Measurements from ENCODE around the gene SUSD5.
A peak's percentile ranks its signal among the peaks of the same experiment; 100 is the strongest.
"Not testable (repeated sequence)": the region's sequence is repeated elsewhere in the genome, so short reads cannot be mapped to it uniquely, and the experiment has no call there.

SUSD5 gene

GRCh38 chr3:33141006-33141405 lies 77.6 kb downstream of the SUSD5 start:
- no peaks in the 10 kb centered on the region for H3K9me3 ChIP-seq (ENCODE audit: insufficient read depth, low read length)
- H2AFZ ChIP-seq (ENCODE audit: low read depth, low read length, severe bottlenecking) = no peak overlapping the region
- no peaks in the 10 kb centered on the region for H4K20me1 ChIP-seq (ENCODE audit: low read depth, low read length)
- no peak overlapping the region for H3K9ac ChIP-seq (ENCODE audit: low read length)
- H3K27me3 ChIP-seq (ENCODE audit: low read length) = no peaks in the 10 kb centered on the region
- no peak overlapping the region for H3K4me2 ChIP-seq (ENCODE audit: low read depth, low read length, poor library complexity, severe bottlenecking)
- H3K27ac ChIP-seq (ENCODE audit: low read depth, low read length) = no peak overlapping the region
- H3K79me2 ChIP-seq (ENCODE audit: insufficient read depth, low read length) = no peaks in the 10 kb centered on the region
- H3K4me3 ChIP-seq (ENCODE audit: insufficient read depth, low read length, poor library complexity, severe bottlenecking) = no peak overlapping the region
- H3F3A ChIP-seq (ENCODE audit: insufficient read depth) = peaks cover 5% of the 10 kb centered on the region; the same call in 1 of the 2 replicates
- no peaks in the 10 kb centered on the region for H3K36me3 ChIP-seq (ENCODE audit: low read length)
- H3K9me2 ChIP-seq (replicated peaks; ENCODE audit: insufficient read depth, low read length) = no peaks in the 10 kb centered on the region
- TF ChIP-seq EZH2phosphoT487 (conservative IDR thresholded peaks at IDR 0.05; ENCODE audit: low read length) (no peak), CTCF (IDR thresholded peaks at IDR 0.05; ENCODE audit: insufficient read depth, low read length, poor library complexity, severe bottlenecking) (no peak)

- TF ChIP-seq EZH2phosphoT487 (conservative IDR thresholded peaks at IDR 0.05; ENCODE audit: low read length) = no peak
- TF ChIP-seq CTCF (IDR thresholded peaks at IDR 0.05; ENCODE audit: insufficient read depth, low read length, poor library complexity, severe bottlenecking) = no peak
- Histone ChIP-seq H3K36me3 (ENCODE audit: low read length) (no peaks in the 10 kb centered on the region), H3K27ac (ENCODE audit: low read depth, low read length) (peak overlapping the region; percentile 9; the same call in 1 of the 2 replicates), H3K9me3 (ENCODE audit: insufficient read depth, low read length) (no peaks in the 10 kb centered on the region), H3K4me3 (ENCODE audit: insufficient read depth, low read length, poor library complexity, severe bottlenecking) (no peak overlapping the region), H3K79me2 (ENCODE audit: insufficient read depth, low read length) (no peaks in the 10 kb centered on the region), H3F3A (ENCODE audit: insufficient read depth) (peaks cover 5% of the 10 kb centered on the region; the same call in 1 of the 2 replicates), H3K4me2 (ENCODE audit: low read depth, low read length, poor library complexity, severe bottlenecking) (no peak overlapping the region), H3K27me3 (ENCODE audit: low read length) (no peaks in the 10 kb centered on the region), H3K9ac (ENCODE audit: low read length) (no peak overlapping the region), H3K9me2 (replicated peaks; ENCODE audit: insufficient read depth, low read length) (no peaks in the 10 kb centered on the region), H2AFZ (ENCODE audit: low read depth, low read length, severe bottlenecking) (no peak overlapping the region), H4K20me1 (ENCODE audit: low read depth, low read length) (no peaks in the 10 kb centered on the region)
These were observed 78.6 kb downstream of the SUSD5 start for GRCh38 chr3:33139996-33140395.

- H3K4me3 ChIP-seq (ENCODE audit: insufficient read depth, low read length, poor library complexity, severe bottlenecking); H2AFZ ChIP-seq (ENCODE audit: low read depth, low read length, severe bottlenecking); H3F3A ChIP-seq (ENCODE audit: insufficient read depth); H3K79me2 ChIP-seq (ENCODE audit: insufficient read depth, low read length); H4K20me1 ChIP-seq (ENCODE audit: low read depth, low read length); H3K9me3 ChIP-seq (ENCODE audit: insufficient read depth, low read length); H3K27me3 ChIP-seq (ENCODE audit: low read length); H3K9me2 ChIP-seq (replicated peaks; ENCODE audit: insufficient read depth, low read length); H3K36me3 ChIP-seq (ENCODE audit: low read length): not testable (repeated sequence)
- peak overlapping the region; percentile 43 for H3K4me2 ChIP-seq (ENCODE audit: low read depth, low read length, poor library complexity, severe bottlenecking)
- H3K9ac ChIP-seq (ENCODE audit: low read length) = peak overlapping the region; percentile 0; the same call in 1 of the 2 replicates
- peak overlapping the region; percentile 23; the same call in 1 of the 2 replicates for H3K27ac ChIP-seq (ENCODE audit: low read depth, low read length)
These were observed 79.5 kb downstream of the SUSD5 start for GRCh38 chr3:33139006-33139623.

- TF ChIP-seq EZH2phosphoT487 (conservative IDR thresholded peaks at IDR 0.05; ENCODE audit: low read length) = no peak
- TF ChIP-seq CTCF (IDR thresholded peaks at IDR 0.05; ENCODE audit: insufficient read depth, low read length, poor library complexity, severe bottlenecking) = no peak
These were observed 80.9 kb downstream of the SUSD5 start for GRCh38 chr3:33137691-33138090.

More at GRCh38 chr3:33137691-33138090, 80.9 kb downstream of the SUSD5 start:
- H3K36me3 ChIP-seq (ENCODE audit: low read length) = no peaks in the 10 kb centered on the region
- H3K4me2 ChIP-seq (ENCODE audit: low read depth, low read length, poor library complexity, severe bottlenecking) = no peak overlapping the region
- H4K20me1 ChIP-seq (ENCODE audit: low read depth, low read length) = no peaks in the 10 kb centered on the region
- no peak overlapping the region for H3K9ac ChIP-seq (ENCODE audit: low read length)
- H3K9me3 ChIP-seq (ENCODE audit: insufficient read depth, low read length) = no peaks in the 10 kb centered on the region
- H3K27ac ChIP-seq (ENCODE audit: low read depth, low read length) = no peak overlapping the region
- H3F3A ChIP-seq (ENCODE audit: insufficient read depth) = peaks cover 5% of the 10 kb centered on the region; the same call in 1 of the 2 replicates
- no peak overlapping the region for H2AFZ ChIP-seq (ENCODE audit: low read depth, low read length, severe bottlenecking)
- no peaks in the 10 kb centered on the region for H3K79me2 ChIP-seq (ENCODE audit: insufficient read depth, low read length)
- H3K27me3 ChIP-seq (ENCODE audit: low read length) = no peaks in the 10 kb centered on the region
- no peaks in the 10 kb centered on the region for H3K9me2 ChIP-seq (replicated peaks; ENCODE audit: insufficient read depth, low read length)
- no peak overlapping the region for H3K4me3 ChIP-seq (ENCODE audit: insufficient read depth, low read length, poor library complexity, severe bottlenecking)

Data from SU-DHL-6 (cell line).